H1 (cell line): ENCODE data around the gene ZNF33A. TPM values are rescaled to one million over a fixed set of nuclear protein-coding genes. Genes with fewer than 3 reads are reported as not detected.

Experiments
- CTCF ChIA-PET: fragments of 300-600 bp; sonication (Branson Sonifier 250); formaldehyde crosslinking; loops from one replicate; lab custom pipeline; 2021; ENCODE audit not compliant: partially characterized antibody; lab: Charles Lee
- POLR2A ChIA-PET: fragments of 300-600 bp; sonication (Branson Sonifier 250); formaldehyde crosslinking; loops from one replicate; lab custom pipeline; 2021; ENCODE audit warnings: inconsistent platforms; ENCODE audit not compliant: partially characterized antibody; lab: Charles Lee
- DNase-seq, 2 experiments: peaks; one replicate each; pipeline versions ENCODE4 v3.0.0 to v3.0.0-alpha.2; 2010 to 2022; ENCODE audit warnings: low spot score in 2 of 2, low read depth in 1 of 2, mixed read lengths in 1 of 2
- FAIRE-seq: peaks from 2 replicates; lab custom pipeline; 2011; peaks lifted over from hg19 to GRCh38; lab: Jason Lieb, UNC
- H2AFZ ChIP-seq: 2 replicates; pipeline ENCODE4 v1.8.1; 2012; ENCODE audit warnings: low read length, inconsistent platforms
- H2AK5ac ChIP-seq: 2 replicates; pipeline ENCODE4 v1.6.1; 2013; ENCODE audit warnings: low read depth, low read length
- H2BK120ac ChIP-seq: replicated peaks from 2 replicates; pipeline ENCODE3; 2013; ENCODE audit warnings: low read depth, low read length, inconsistent platforms
- H2BK12ac ChIP-seq: 2 replicates; pipeline ENCODE4 v1.6.1; 2013; ENCODE audit warnings: low read depth, low read length
- H2BK15ac ChIP-seq: 2 replicates; pipeline ENCODE4 v1.6.1; 2013; ENCODE audit warnings: low read length
- H2BK20ac ChIP-seq: 2 replicates; pipeline ENCODE4 v1.6.1; 2013; ENCODE audit warnings: low read length
- H2BK5ac ChIP-seq: 2 replicates; pipeline ENCODE4 v1.6.1; 2013; ENCODE audit warnings: low read depth, low read length
- H3K14ac ChIP-seq: 2 replicates; pipeline ENCODE4 v1.6.1; 2013; ENCODE audit warnings: inconsistent platforms; ENCODE audit not compliant: insufficient read length
- H3K18ac ChIP-seq: 2 replicates; pipeline ENCODE4 v1.6.1; 2013; ENCODE audit warnings: low read length; ENCODE audit errors: extremely low read depth
- H3K23ac ChIP-seq: 2 replicates; pipeline ENCODE4 v1.6.1; 2013; ENCODE audit warnings: inconsistent platforms; ENCODE audit not compliant: insufficient read length
- H3K23me2 ChIP-seq: 2 replicates; pipeline ENCODE4 v1.6.1; 2013; ENCODE audit warnings: low read depth, low read length
- H3K27ac ChIP-seq: 2 replicates; pipeline ENCODE4 v1.6.1; 2011; ENCODE audit warnings: low read depth, low read length, inconsistent platforms
- H3K27me3 ChIP-seq, 4 experiments: replicated peaks in 1 of 4; 1 replicate in 1 of 4; 2 replicates in 3 of 4; pipeline versions ENCODE4 v1.6.1 to v1.8.1; 2011 to 2013; ENCODE audit warnings: low read length in 3 of 4, mild to moderate bottlenecking in 3 of 4, inconsistent platforms in 2 of 4, mixed read lengths in 2 of 4, moderate library complexity in 1 of 4; ENCODE audit not compliant: control insufficient read depth in 3 of 4, insufficient read depth in 3 of 4; ENCODE audit errors: extremely low read depth in 1 of 4
- H3K36me3 ChIP-seq, 4 experiments: 2 replicates each; pipeline versions ENCODE4 v1.6.1 to v1.8.1; 2011 to 2013; ENCODE audit warnings: mild to moderate bottlenecking in 4 of 4, low read length in 3 of 4, moderate library complexity in 2 of 4, control low read depth in 1 of 4, inconsistent platforms in 1 of 4; ENCODE audit not compliant: insufficient read depth in 4 of 4, control insufficient read depth in 2 of 4
- H3K4ac ChIP-seq: replicated peaks from 2 replicates; pipeline ENCODE3; 2013; ENCODE audit warnings: low read length, low read depth, mixed read lengths, inconsistent platforms; ENCODE audit not compliant: insufficient read length
- H3K4me1 ChIP-seq, 4 experiments: replicated peaks in 1 of 4; 1 replicate in 1 of 4; 2 replicates in 3 of 4; pipeline versions ENCODE4 v1.6.1 to v1.8.1; 2011 to 2013; ENCODE audit warnings: low read length in 3 of 4, inconsistent platforms in 2 of 4, mixed read lengths in 1 of 4; ENCODE audit not compliant: insufficient read depth in 4 of 4, control insufficient read depth in 3 of 4
- H3K4me2 ChIP-seq, 2 experiments: 2 replicates each; pipeline versions ENCODE4 v1.6.1 to v1.8.1; 2011 to 2013; ENCODE audit warnings: low read depth in 2 of 2, low read length in 2 of 2, control low read depth in 1 of 2, inconsistent platforms in 1 of 2, mild to moderate bottlenecking in 1 of 2; ENCODE audit not compliant: insufficient read depth in 1 of 2
- H3K4me3 ChIP-seq, 4 experiments: fragments of 200-600, 300-600 bp in 1 of 4; sonication (generic), shearing (Covaris generic), sonication (Bioruptor Twin) in 1 of 4; 2 replicates each; pipeline versions ENCODE4 v1.5.1 to v1.8.1; 2011 to 2016; ENCODE audit warnings: low read length in 4 of 4, low read depth in 3 of 4, control low read depth in 2 of 4, inconsistent platforms in 2 of 4, mild to moderate bottlenecking in 2 of 4, mixed read lengths in 1 of 4, moderate library complexity in 1 of 4; ENCODE audit not compliant: insufficient read depth in 2 of 4; ENCODE audit errors: extremely low read depth in 1 of 4
- H3K56ac ChIP-seq: replicated peaks from 2 replicates; pipeline ENCODE3; 2013; ENCODE audit warnings: low read depth, mild to moderate bottlenecking, mixed read lengths, low read length, inconsistent platforms; ENCODE audit not compliant: insufficient read length
- H3K79me1 ChIP-seq: 2 replicates; pipeline ENCODE4 v1.6.1; 2013; ENCODE audit warnings: low read depth, low read length, control low read depth
- H3K79me2 ChIP-seq, 2 experiments: 2 replicates each; pipeline versions ENCODE4 v1.6.1 to v1.8.1; 2012 to 2013; ENCODE audit warnings: low read length in 2 of 2, mild to moderate bottlenecking in 2 of 2, inconsistent platforms in 1 of 2; ENCODE audit not compliant: insufficient read depth in 2 of 2, control insufficient read depth in 1 of 2
- H3K9ac ChIP-seq, 4 experiments: replicated peaks in 1 of 4; 1 replicate in 1 of 4; 2 replicates in 3 of 4; pipeline versions ENCODE4 v1.6.1 to v1.8.1; 2011 to 2013; ENCODE audit warnings: low read depth in 3 of 4, low read length in 3 of 4, control low read depth in 2 of 4, mild to moderate bottlenecking in 2 of 4, moderate library complexity in 2 of 4, inconsistent platforms in 1 of 4; ENCODE audit errors: extremely low read depth in 1 of 4
- H3K9me3 ChIP-seq, 2 experiments: 2 replicates each; pipeline versions ENCODE4 v1.6.1 to v1.8.1; 2012 to 2013; ENCODE audit warnings: mild to moderate bottlenecking in 2 of 2, moderate library complexity in 2 of 2, control low read depth in 1 of 2, inconsistent platforms in 1 of 2, low read depth in 1 of 2, low read length in 1 of 2, mixed read lengths in 1 of 2; ENCODE audit not compliant: insufficient read depth in 2 of 2
- H4K20me1 ChIP-seq, 2 experiments: replicated peaks in 1 of 2; 2 replicates each; pipeline versions ENCODE3 to v1.8.1; 2011 to 2013; ENCODE audit warnings: inconsistent platforms in 2 of 2, low read length in 2 of 2, mild to moderate bottlenecking in 1 of 2; ENCODE audit not compliant: insufficient read depth in 2 of 2, control insufficient read depth in 1 of 2
- H4K5ac ChIP-seq: 2 replicates; pipeline ENCODE4 v1.6.1; 2013; ENCODE audit warnings: low read length, low read depth, mixed read lengths, inconsistent platforms; ENCODE audit not compliant: insufficient read length
- H4K8ac ChIP-seq: 2 replicates; pipeline ENCODE4 v1.8.0; 2013; ENCODE audit warnings: mild to moderate bottlenecking, moderate library complexity, low read length, inconsistent platforms; ENCODE audit not compliant: insufficient read depth; ENCODE audit errors: extremely low read depth
- H4K91ac ChIP-seq: replicated peaks from 2 replicates; pipeline ENCODE3; 2013; ENCODE audit warnings: low read length, mixed read lengths, inconsistent platforms; ENCODE audit not compliant: insufficient read length
- GABPA ChIP-seq: IDR thresholded peaks from 2 replicates; pipeline ENCODE4 v1.6.1; 2011; ENCODE audit warnings: mild to moderate bottlenecking, low read length, moderate library complexity, borderline replicate concordance; ENCODE audit not compliant: insufficient read depth
- NRF1 ChIP-seq: IDR thresholded peaks from 2 replicates; pipeline ENCODE4 v1.6.1; 2011; ENCODE audit warnings: mild to moderate bottlenecking, low read depth, low read length, improper control_type of control experiment
- RFX5 ChIP-seq: IDR thresholded peaks from 2 replicates; pipeline ENCODE4 v1.6.1; 2011; ENCODE audit warnings: low read depth, low read length, improper control_type of control experiment, borderline replicate concordance
- SIRT6 ChIP-seq: IDR thresholded peaks from one replicate; pipeline ENCODE4 v1.7.1; 2012; ENCODE audit warnings: low read length, inconsistent platforms
- WGBS, 2 experiments: shearing (Covaris generic) in 1 of 2; methylation state at CpG; one replicate each; pipeline versions ENCODE4 v1.1.6 to v1.1.7; 2013 to 2015; ENCODE audit warnings: low lambda C conversion rate in 2 of 2, mixed read lengths in 2 of 2, inconsistent platforms in 1 of 2, low coverage in 1 of 2, missing lambda C conversion rate in 1 of 2; ENCODE audit not compliant: insufficient replicate concordance in 2 of 2, insufficient coverage in 1 of 2, insufficient read length in 1 of 2; ENCODE audit errors: extremely low coverage in 1 of 2, missing lambda C conversion rate in 1 of 2; 5-methylcytosine and 5-hydroxymethylcytosine counted together
- polyA plus RNA-seq, 7 experiments: library from polyadenylated mRNA; depleted of rRNA in 3 of 7; stranded (reverse) in 5 of 7; unstranded in 2 of 7; fragments of >200 nt in 5 of 7; fragments of 200-250 nt in 2 of 7; gene quantifications; 1 replicate in 5 of 7; 2 replicates in 1 of 7; 4 replicates in 1 of 7; pipeline versions ENCODE4 v1.2.1 to v1.2.3, GENCODE V29; 2011 to 2013; ENCODE audit warnings: missing spikeins in 2 of 7, mixed read lengths in 2 of 7
- total RNA-seq: library from RNA; stranded (reverse); fragmentation: NEBNext Ultra II Directional; extraction: Animal tissue kit (Norgen Biotek cat#: 25700); gene quantifications from 2 replicates; pipeline ENCODE4 v1.2.1, GENCODE V29; 2021
- TF ChIP-seq, protein P1 (sequence below): IDR thresholded peaks from 2 replicates; pipeline ENCODE4 v1.6.1; 2011; ENCODE audit warnings: low read length, improper control_type of control experiment

The ZNF33A gene
- total and polyA plus RNA-seq, 2 of the 8 experiments (the other 6 are each of a cell fraction or from before 2014, with no cell fraction given) = 6.0 to 48.3 TPM

DNA sequence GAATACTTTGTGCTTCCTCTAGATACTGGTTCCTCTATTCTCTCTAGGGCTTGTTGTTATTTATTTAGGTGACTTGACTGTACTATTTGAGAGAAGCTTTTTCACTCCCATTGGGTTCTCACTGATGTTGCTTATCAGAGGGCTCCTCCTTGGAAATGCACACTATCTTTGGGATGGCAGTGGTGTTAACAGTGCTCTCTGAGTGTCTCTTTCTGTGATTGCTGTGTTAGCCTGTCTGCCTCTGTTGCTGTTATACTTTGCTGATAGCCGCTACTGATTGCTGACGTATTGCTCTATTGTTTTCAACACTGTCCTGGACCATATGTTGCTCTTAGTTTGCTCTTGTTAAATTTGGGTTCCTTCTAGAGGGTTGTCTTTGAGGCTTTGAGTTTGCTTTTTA, 34.7 kb downstream of the ZNF33A start:
- no peak for FAIRE-seq

More for the DNA sequence above, 34.7 kb downstream of the ZNF33A start:
- Histone ChIP-seq H2AFZ (no peak overlapping the region), H3K4me2 (no peak overlapping the region), H3K27me3 (no peaks in the 10 kb centered on the region), H4K8ac (no peak overlapping the region), H4K91ac (no peak overlapping the region), H3K4me1 (no peaks in the 10 kb centered on the region), H2AK5ac (no peak overlapping the region), H3K23ac (no peak overlapping the region), H3K79me1 (no peaks in the 10 kb centered on the region; the same call in 1 of the 2 replicates), H2BK5ac (no peak overlapping the region), H2BK120ac (no peak overlapping the region), H2BK15ac (no peak overlapping the region), H3K79me2 (no peaks in the 10 kb centered on the region), H3K27ac (no peak overlapping the region), H4K20me1 (no peaks in the 10 kb centered on the region), H3K4me3 (no peak overlapping the region), H3K9ac (no peak overlapping the region), H3K36me3 (peaks cover 0 to 14% (median 1%) of the 10 kb centered on the region in 4 experiments; a peak in 3 of 8 replicates)
- WGBS, 2 experiments = 50% methylated on average over 2 of the region's 2 CpGs; no CpG with 5 or more reads in 1 of the 2 experiments
- CTCF ChIA-PET = no interaction called here
- TF ChIP-seq GABPA (no peak), NRF1 (no peak), RFX5 (no peak), SIRT6 (no peak)
- TF ChIP-seq, protein P1, sequence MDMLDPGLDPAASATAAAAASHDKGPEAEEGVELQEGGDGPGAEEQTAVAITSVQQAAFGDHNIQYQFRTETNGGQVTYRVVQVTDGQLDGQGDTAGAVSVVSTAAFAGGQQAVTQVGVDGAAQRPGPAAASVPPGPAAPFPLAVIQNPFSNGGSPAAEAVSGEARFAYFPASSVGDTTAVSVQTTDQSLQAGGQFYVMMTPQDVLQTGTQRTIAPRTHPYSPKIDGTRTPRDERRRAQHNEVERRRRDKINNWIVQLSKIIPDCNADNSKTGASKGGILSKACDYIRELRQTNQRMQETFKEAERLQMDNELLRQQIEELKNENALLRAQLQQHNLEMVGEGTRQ = no peak
- TF ChIP-seq, all 59 proteins: peak for 0
- no peak for DNase-seq
- no peak overlapping the region for H3K18ac ChIP-seq
- H2BK20ac ChIP-seq = no peak overlapping the region
- H3K14ac ChIP-seq = no peak overlapping the region
- H3K4ac ChIP-seq = no peak overlapping the region
- H2BK12ac ChIP-seq = no peak overlapping the region
- POLR2A ChIA-PET = no interaction called here
- no peak overlapping the region for H4K5ac ChIP-seq
- no peak overlapping the region for H3K56ac ChIP-seq
- no peaks in the 10 kb centered on the region for H3K23me2 ChIP-seq
- peaks cover 5 to 13% of the 10 kb centered on the region in 2 experiments; a peak in 3 of 4 replicates for H3K9me3 ChIP-seq
